PC-9 (cell line): ENCODE results near the gene BRF1.
"Not testable (repeated sequence)": the region's sequence is repeated elsewhere in the genome, so short reads cannot be mapped to it uniquely, and the experiment has no call there.

Source experiments
- CTCF ChIP-seq: fragments of 200-600 bp; sonication (generic); conservative IDR thresholded peaks from 2 replicates; pipeline ENCODE4 v1.6.1; 2017; ENCODE audit warnings: mixed run types, antibody characterized with exemption, mild to moderate bottlenecking, moderate library complexity
- EZH2 ChIP-seq: fragments of 200-600 bp; sonication (generic); IDR thresholded peaks from 2 replicates; pipeline ENCODE4 v1.8.0; 2017; ENCODE audit warnings: antibody characterized with exemption, low read depth

- not testable (repeated sequence) for TF ChIP-seq CTCF, EZH2
Measured at GRCh38 chr14:105327695-105328045, 26.9 kb upstream of the BRF1 start.
